CD14-positive monocyte (primary cell): Measurements from ENCODE around the gene NFATC1. TPM values are rescaled to one million over a fixed set of nuclear protein-coding genes. Genes with fewer than 3 reads are reported as not detected.

Experiments
- DNase-seq, 3 donors: peaks; one replicate each; pipeline ENCODE4 v3.0.0-alpha.2; 2011 to 2022
- H2AFZ ChIP-seq: 2 replicates; pipeline ENCODE4 v1.6.0; 2012; ENCODE audit warnings: mild to moderate bottlenecking, low read depth, low read length, inconsistent platforms; ENCODE audit not compliant: insufficient read depth, poor library complexity, severe bottlenecking
- H3K27ac ChIP-seq, 2 donors: 1 replicate in 1 of 2; 2 replicates in 1 of 2; pipeline ENCODE4 v1.5.1; 2012 to 2013; ENCODE audit warnings: low read length in 2 of 2, control low read depth in 1 of 2, inconsistent platforms in 1 of 2, low read depth in 1 of 2, mild to moderate bottlenecking in 1 of 2
- H3K27me3 ChIP-seq, 2 donors: one replicate each; pipeline versions ENCODE4 v1.6.0 to v1.6.1; 2011 to 2013; ENCODE audit warnings: low read length in 2 of 2; ENCODE audit not compliant: control insufficient read depth in 2 of 2, insufficient read depth in 2 of 2
- H3K36me3 ChIP-seq, 2 donors: replicated peaks in 1 of 2; 1 replicate in 1 of 2; 2 replicates in 1 of 2; pipeline versions ENCODE4 v1.5.1 to v1.6.1; 2012 to 2013; ENCODE audit warnings: low read length in 2 of 2, control low read depth in 1 of 2, inconsistent platforms in 1 of 2, mild to moderate bottlenecking in 1 of 2; ENCODE audit not compliant: insufficient read depth in 2 of 2, control insufficient read depth in 1 of 2
- H3K4me1 ChIP-seq, 2 donors: 1 replicate in 1 of 2; 2 replicates in 1 of 2; pipeline versions ENCODE4 v1.5.1 to v1.6.1; 2012 to 2013; ENCODE audit warnings: low read length in 2 of 2, control low read depth in 1 of 2, inconsistent platforms in 1 of 2, mild to moderate bottlenecking in 1 of 2, moderate library complexity in 1 of 2; ENCODE audit not compliant: insufficient read depth in 2 of 2, control insufficient read depth in 1 of 2
- H3K4me2 ChIP-seq: replicated peaks from 2 replicates; pipeline ENCODE3; 2012; ENCODE audit warnings: low read length, moderate library complexity, mild to moderate bottlenecking; ENCODE audit not compliant: poor library complexity, severe bottlenecking; ENCODE audit errors: extremely low read depth
- H3K4me3 ChIP-seq, 3 experiments: fragments of 200-600 bp in 1 of 3; sonication (generic) in 1 of 3; replicated peaks in 1 of 3; 1 replicate in 2 of 3; 2 replicates in 1 of 3; pipeline ENCODE4 v1.5.1; 2011 to 2013; ENCODE audit warnings: low read length in 3 of 3, mild to moderate bottlenecking in 3 of 3, control low read depth in 2 of 3, low read depth in 2 of 3, inconsistent platforms in 1 of 3, moderate library complexity in 1 of 3
- H3K79me2 ChIP-seq: 2 replicates; pipeline ENCODE4 v1.6.0; 2012; ENCODE audit warnings: mild to moderate bottlenecking, control low read depth, inconsistent platforms, low read length, moderate library complexity; ENCODE audit not compliant: insufficient read depth
- H3K9ac ChIP-seq: 2 replicates; pipeline ENCODE4 v1.6.0; 2017; ENCODE audit warnings: low read length, mild to moderate bottlenecking; ENCODE audit not compliant: insufficient read depth, poor library complexity, severe bottlenecking
- H3K9me3 ChIP-seq, 2 donors: replicated peaks in 1 of 2; 1 replicate in 1 of 2; 2 replicates in 1 of 2; pipeline versions ENCODE4 v1.5.1 to v1.6.1; 2012 to 2013; ENCODE audit warnings: low read length in 2 of 2, control low read depth in 1 of 2; ENCODE audit not compliant: control insufficient read depth in 1 of 2, insufficient read depth in 1 of 2
- H4K20me1 ChIP-seq: 2 replicates; pipeline ENCODE4 v1.6.0; 2012; ENCODE audit warnings: mild to moderate bottlenecking, low read length, control low read depth, moderate library complexity; ENCODE audit not compliant: insufficient read depth
- H3K27ac Mint-ChIP-seq, 7 donors: one replicate each; pipeline ENCODE4 v1.8.0; 2020; ENCODE audit warnings: mild to moderate bottlenecking in 7 of 7, mixed read lengths in 7 of 7, moderate library complexity in 6 of 7, inconsistent platforms in 2 of 7
- H3K27me3 Mint-ChIP-seq, 3 donors: one replicate each; pipeline ENCODE4 v1.8.0; 2021 to 2022; ENCODE audit warnings: low read depth in 3 of 3, mild to moderate bottlenecking in 3 of 3, mixed read lengths in 3 of 3, moderate library complexity in 3 of 3, inconsistent platforms in 1 of 3
- H3K36me3 Mint-ChIP-seq, 2 donors: one replicate each; pipeline ENCODE4 v1.8.0; 2020; ENCODE audit warnings: mixed read lengths in 2 of 2, inconsistent platforms in 1 of 2, mild to moderate bottlenecking in 1 of 2
- H3K4me1 Mint-ChIP-seq: one replicate; pipeline ENCODE4 v1.8.0; 2020; ENCODE audit warnings: mild to moderate bottlenecking, mixed read lengths
- H3K4me3 Mint-ChIP-seq, 2 donors: one replicate each; pipeline ENCODE4 v1.8.0; 2020; ENCODE audit warnings: mild to moderate bottlenecking in 2 of 2, mixed read lengths in 2 of 2, moderate library complexity in 1 of 2
- H3K9me3 Mint-ChIP-seq, 7 donors: one replicate each; pipeline ENCODE4 v1.8.0; 2020 to 2022; ENCODE audit warnings: mixed read lengths in 7 of 7, mild to moderate bottlenecking in 6 of 7, moderate library complexity in 6 of 7, inconsistent platforms in 2 of 7
- CTCF ChIP-seq: fragments of 200-600 bp; IDR thresholded peaks from one replicate; pipeline ENCODE4 v1.8.0; 2022; ENCODE audit warnings: antibody characterized with exemption, mild to moderate bottlenecking
- WGBS: methylation state at CpG from one replicate; pipeline ENCODE4 v1.1.5; 2013; ENCODE audit warnings: missing lambda C conversion rate; ENCODE audit not compliant: insufficient coverage; 5-methylcytosine and 5-hydroxymethylcytosine counted together
- intact Hi-C, 2 donors: fragments of 100-400 bp; cut with micrococcal nuclease; formaldehyde crosslinking; loops; one replicate each; pipeline versions ENCODE4 v1.15.0 to v1.15.1; 2023
- polyA plus RNA-seq, 3 donors: library from polyadenylated mRNA; depleted of rRNA in 1 of 3; unstranded in 2 of 3; stranded (reverse) in 1 of 3; fragments of 300-500 nt in 2 of 3; fragments of >200 nt in 1 of 3; fragmentation: Illumina TruSeq in 2 of 3; gene quantifications; 1 replicate in 2 of 3; 2 replicates in 1 of 3; pipeline ENCODE4 v1.2.3, GENCODE V29; 2012 to 2021

The NFATC1 gene
- polyA plus RNA-seq, 3 donors = 7.8 to 10.7 (median 8.3) TPM

- H3K36me3 ChIP-seq = no peaks in the 10 kb centered on the region
- peaks cover 0 to under 1% of the 10 kb centered on the region in 2 donors for H3K4me1 ChIP-seq
- intact Hi-C loops = loop anchor here in 1 of 2 donors (5.0 kb wide), 1 partner anchor 35 kb away; no protein-coding TSS in a partner anchor
- no peak for TF ChIP-seq CTCF
- Mint-ChIP-seq H3K36me3 (peaks cover 0 to 3% of the 10 kb centered on the region in 2 donors), H3K4me3 (peak overlapping the region in 1 of 2 donors; percentile 36), H3K27ac (no peak overlapping the region), H3K27me3 (peaks cover 47 to 66% (median 55%) of the 10 kb centered on the region in 3 donors), H3K9me3 (peaks cover 0 to 7% (median 2%) of the 10 kb centered on the region in 7 donors), H3K4me1 (no peaks in the 10 kb centered on the region)
- no peak overlapping the region for H3K4me3 ChIP-seq
- WGBS = 85% methylated on average over 4 of the region's 11 CpGs
- H3K9ac ChIP-seq = no peak overlapping the region
- H3K79me2 ChIP-seq = no peaks in the 10 kb centered on the region
- no peaks in the 10 kb centered on the region for H4K20me1 ChIP-seq
- H3K27ac ChIP-seq = no peak overlapping the region
- no peak overlapping the region for H3K4me2 ChIP-seq
- H3K27me3 ChIP-seq = peaks cover 37 to 49% of the 10 kb centered on the region in 2 donors
- no peak for DNase-seq
- H2AFZ ChIP-seq = no peak overlapping the region
- peaks cover 0 to 10% of the 10 kb centered on the region in 2 donors for H3K9me3 ChIP-seq
These were observed 8.1 kb upstream of the NFATC1 start for GRCh38 chr18:79387615-79388014.

GRCh38 chr18:79388043-79388442 lies 7.7 kb upstream of the NFATC1 start:
- no peak overlapping the region for H3K4me3 ChIP-seq
- H3K4me1 Mint-ChIP-seq = peaks cover 3% of the 10 kb centered on the region
- no peaks in the 10 kb centered on the region for H3K79me2 ChIP-seq
- H4K20me1 ChIP-seq = no peaks in the 10 kb centered on the region
- no peak overlapping the region for H2AFZ ChIP-seq
- H3K36me3 Mint-ChIP-seq = peaks cover 0 to 5% of the 10 kb centered on the region in 2 donors
- H3K9me3 ChIP-seq = peaks cover 0 to 10% of the 10 kb centered on the region in 2 donors
- H3K4me3 Mint-ChIP-seq = peak overlapping the region in 1 of 2 donors; percentile 46
- no peak for DNase-seq
- H3K9ac ChIP-seq = no peak overlapping the region
- H3K27ac ChIP-seq = no peak overlapping the region
- no peak overlapping the region for H3K4me2 ChIP-seq
- H3K9me3 Mint-ChIP-seq = peaks cover 0 to 11% (median 5%) of the 10 kb centered on the region in 7 donors
- H3K27me3 ChIP-seq = peaks cover 41 to 53% of the 10 kb centered on the region in 2 donors
- 92% methylated on average over 3 of the region's 7 CpGs for WGBS
- no peak overlapping the region for H3K27ac Mint-ChIP-seq
- TF ChIP-seq CTCF = no peak
- peaks cover 2 to 5% of the 10 kb centered on the region in 2 donors for H3K4me1 ChIP-seq
- peaks cover 51 to 71% (median 59%) of the 10 kb centered on the region in 3 donors for H3K27me3 Mint-ChIP-seq
- no peaks in the 10 kb centered on the region for H3K36me3 ChIP-seq
- intact Hi-C loops = loop anchor here in 1 of 2 donors (5.0 kb wide), 1 partner anchor 34 kb away; no protein-coding TSS in a partner anchor
